SH-SY5Y (cell line): ENCODE measurements around the gene EEPD1.

Experiments
- GATA2 ChIP-seq: IDR thresholded peaks from 2 replicates; pipeline ENCODE4 v1.6.1; 2011; ENCODE audit warnings: mild to moderate bottlenecking, low read depth, low read length
- GATA3 ChIP-seq: IDR thresholded peaks from 2 replicates; pipeline ENCODE4 v1.6.1; 2011; ENCODE audit warnings: low read depth, mild to moderate bottlenecking, low read length, moderate library complexity

DNA sequence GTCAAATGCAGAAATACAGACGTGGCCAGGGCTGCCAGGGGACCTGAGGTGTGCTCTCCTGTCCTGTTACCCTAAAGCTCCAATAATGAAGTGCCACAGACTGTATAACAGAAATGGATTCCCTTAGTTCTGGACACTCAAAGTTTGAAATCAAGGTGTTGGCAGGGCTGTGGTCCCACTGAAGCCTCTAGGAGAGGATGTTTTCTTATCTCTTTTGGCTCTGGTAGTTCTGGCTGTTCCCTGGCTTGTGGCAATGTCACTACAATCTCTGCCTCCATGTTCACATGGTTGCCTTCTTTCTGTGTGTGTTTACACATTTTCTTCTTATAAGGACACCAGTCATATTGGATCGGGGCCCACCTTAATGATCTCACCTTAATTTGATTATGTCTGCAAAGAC lies 15.3 kb upstream of the EEPD1 start:
- no peak for TF ChIP-seq GATA2
- no peak for TF ChIP-seq GATA3
